Kidney capillary endothelial cell (primary cell): ENCODE results near the gene ZBTB25.
"Not testable (repeated sequence)": the region's sequence is repeated elsewhere in the genome, so short reads cannot be mapped to it uniquely, and the experiment has no call there.

Experiments used
- DNase-seq: peaks from one replicate; pipeline ENCODE4 v3.0.0-alpha.2; 2018; ENCODE audit warnings: low spot score

ZBTB25 gene

GRCh38 chr14:64503434-64504309 lies at the start of gene ZBTB25:
Gene ZBTB25, minus strand, starts transcription at chr14:64503838. Its CDS starts 13,305 bp downstream, at chr14:64490533.
- DNase-seq = peak; percentile 89

GRCh38 chr14:64550621-64551333 lies 47.1 kb upstream of the ZBTB25 start:
- DNase-seq = no peak

GRCh38 chr14:64549791-64550620 lies 46.4 kb upstream of the ZBTB25 start, which contains the start of gene PPP1R36:
Gene PPP1R36, plus strand, starts transcription at chr14:64549961. Its CDS starts 37 bp downstream, at chr14:64549998.
- DNase-seq = no peak

- no peak for DNase-seq
Measured at GRCh38 chr14:64549016-64549415, 45.4 kb upstream of the ZBTB25 start.

- no peak for DNase-seq
Measured at GRCh38 chr14:64544607-64545312, 41.1 kb upstream of the ZBTB25 start.

GRCh38 chr14:64542836-64543201 lies 39.2 kb upstream of the ZBTB25 start:
- no peak for DNase-seq

GRCh38 chr14:64541972-64542835 lies 38.6 kb upstream of the ZBTB25 start:
- no peak for DNase-seq

GRCh38 chr14:64541261-64541971 lies 37.8 kb upstream of the ZBTB25 start:
- DNase-seq = no peak

GRCh38 chr14:64540208-64541202 lies 36.9 kb upstream of the ZBTB25 start, which contains the start of gene HSPA2:
Gene HSPA2, plus strand, starts transcription at chr14:64540741. Its CDS starts 109 bp downstream, at chr14:64540850.
- DNase-seq = peak; percentile 96

GRCh38 chr14:64536488-64537245 lies 33.0 kb upstream of the ZBTB25 start:
- DNase-seq = no peak

GRCh38 chr14:64531567-64531966 lies 27.9 kb upstream of the ZBTB25 start:
- DNase-seq = no peak

- no peak for DNase-seq
Measured at GRCh38 chr14:64525354-64525753, 21.7 kb upstream of the ZBTB25 start.

- no peak for DNase-seq
Measured at GRCh38 chr14:64522591-64523355, 19.1 kb upstream of the ZBTB25 start.

- DNase-seq = no peak
Measured at GRCh38 chr14:64520699-64521098, 17.1 kb upstream of the ZBTB25 start.

- no peak for DNase-seq
Measured at GRCh38 chr14:64518229-64518628, 14.6 kb upstream of the ZBTB25 start.

GRCh38 chr14:64517667-64518066 lies 14.0 kb upstream of the ZBTB25 start:
- not testable (repeated sequence) for DNase-seq

GRCh38 chr14:64516969-64517368 lies 13.3 kb upstream of the ZBTB25 start:
- DNase-seq = no peak
